Neutrophil (primary cell): ENCODE results near the gene FAM180A.

Experiments
- H3K27ac ChIP-seq: fragments of 200-600 bp; sonication (generic); 2 replicates; pipeline ENCODE4 v1.5.1; 2016; ENCODE audit warnings: mild to moderate bottlenecking, moderate library complexity
- H3K27me3 ChIP-seq: fragments of 200-600 bp; sonication (generic); 2 replicates; pipeline ENCODE4 v1.6.0; 2016; ENCODE audit warnings: mild to moderate bottlenecking
- H3K36me3 ChIP-seq: fragments of 200-600 bp; sonication (generic); 2 replicates; pipeline ENCODE4 v1.5.1; 2017
- H3K4me1 ChIP-seq, 2 experiments: fragments of 200-600 bp in 1 of 2; sonication (generic) in 1 of 2; 1 replicate in 1 of 2; 2 replicates in 1 of 2; pipeline versions ENCODE4 v1.5.1 to v1.6.1; 2013 to 2016; ENCODE audit warnings: low read depth in 1 of 2, low read length in 1 of 2, mild to moderate bottlenecking in 1 of 2, moderate library complexity in 1 of 2; ENCODE audit not compliant: control insufficient read depth in 1 of 2, insufficient read depth in 1 of 2
- H3K4me3 ChIP-seq, 2 experiments: fragments of 200-600 bp in 1 of 2; sonication (generic) in 1 of 2; 1 replicate in 1 of 2; 2 replicates in 1 of 2; pipeline ENCODE4 v1.5.1; 2013 to 2016; ENCODE audit warnings: low read depth in 1 of 2, low read length in 1 of 2, mild to moderate bottlenecking in 1 of 2, moderate library complexity in 1 of 2
- H3K9me3 ChIP-seq: fragments of 200-600 bp; sonication (generic); 2 replicates; pipeline ENCODE4 v1.5.1; 2016
- CTCF ChIP-seq: fragments of 200-600 bp; sonication (generic); IDR thresholded peaks from 2 replicates; pipeline ENCODE4 v1.5.1; 2016; ENCODE audit warnings: antibody characterized with exemption

The FAM180A gene

GRCh38 chr7:135708041-135708440, 40.6 kb downstream of the FAM180A start:
- Histone ChIP-seq H3K4me1 (peaks cover 11 to 13% of the 10 kb centered on the region in 2 experiments), H3K4me3 (no peak overlapping the region), H3K27ac (no peak overlapping the region), H3K9me3 (no peaks in the 10 kb centered on the region), H3K27me3 (no peaks in the 10 kb centered on the region), H3K36me3 (no peaks in the 10 kb centered on the region)
- no peak for TF ChIP-seq CTCF

DNA sequence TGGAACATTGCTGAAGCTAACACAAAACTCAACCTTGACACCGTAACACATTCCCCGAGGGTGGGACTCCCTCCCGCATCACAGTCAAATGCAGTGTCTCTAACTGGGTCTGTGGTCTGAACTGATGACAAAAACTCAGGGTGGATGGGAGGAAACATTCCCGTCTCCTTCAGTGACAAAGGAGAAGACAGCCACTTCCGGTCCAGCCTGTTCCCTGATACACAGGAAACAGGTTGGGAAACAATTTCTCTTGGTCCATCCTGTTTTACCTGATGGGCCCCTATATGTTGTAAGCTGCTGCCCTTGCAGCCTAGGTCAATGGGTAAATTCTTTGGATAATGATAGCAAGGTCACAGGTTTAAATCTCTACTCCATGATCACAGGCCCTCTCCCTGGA, 41.0 kb downstream of the FAM180A start:
- no peak overlapping the region for H3K27ac ChIP-seq
- no peaks in the 10 kb centered on the region for H3K27me3 ChIP-seq
- TF ChIP-seq CTCF: no peak
- no peaks in the 10 kb centered on the region for H3K36me3 ChIP-seq
- peaks cover 11 to 13% of the 10 kb centered on the region in 2 experiments for H3K4me1 ChIP-seq
- no peak overlapping the region for H3K4me3 ChIP-seq
- H3K9me3 ChIP-seq: no peaks in the 10 kb centered on the region

GRCh38 chr7:135706858-135707569, 41.6 kb downstream of the FAM180A start:
- H3K27me3 ChIP-seq: no peaks in the 10 kb centered on the region
- H3K9me3 ChIP-seq: no peaks in the 10 kb centered on the region
- no peak overlapping the region for H3K27ac ChIP-seq
- peaks cover 11 to 13% of the 10 kb centered on the region in 2 experiments for H3K4me1 ChIP-seq
- TF ChIP-seq CTCF: no peak
- H3K36me3 ChIP-seq: no peaks in the 10 kb centered on the region
- no peak overlapping the region for H3K4me3 ChIP-seq

DNA sequence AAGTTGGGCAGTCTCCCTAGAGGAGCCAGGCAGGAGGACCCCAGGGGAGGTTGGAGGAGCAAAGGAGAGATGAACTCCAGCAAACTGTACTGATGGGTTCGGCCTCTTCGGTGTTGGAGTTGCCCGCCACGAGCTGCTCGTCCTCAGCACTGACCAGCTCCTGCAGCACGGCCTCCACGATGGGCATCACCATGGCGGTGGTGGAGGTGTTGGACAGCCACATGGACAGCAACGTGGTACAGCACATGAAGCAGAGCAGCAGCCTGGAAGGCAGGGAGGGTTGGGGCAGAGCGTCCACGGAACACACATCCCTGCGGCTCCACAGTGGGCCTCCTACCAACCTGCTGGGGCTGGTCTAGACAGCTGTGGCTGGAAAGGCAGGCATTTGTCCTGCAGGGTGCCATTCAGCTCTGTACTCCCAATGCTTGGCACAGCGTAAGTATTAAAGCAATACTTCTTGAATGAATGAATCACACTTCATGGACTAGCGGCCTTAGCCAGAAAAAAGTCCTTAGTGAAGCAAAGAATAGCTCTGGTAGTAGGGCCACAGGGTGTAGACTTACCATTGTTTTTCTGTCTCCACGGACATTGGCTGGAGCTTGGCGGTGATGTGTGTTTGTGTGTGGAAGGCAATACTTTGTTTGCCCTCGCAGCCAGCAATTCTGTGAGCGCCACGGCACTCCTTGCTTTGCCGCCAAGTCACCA, 42.4 kb downstream of the FAM180A start:
- Histone ChIP-seq H3K27me3 (no peaks in the 10 kb centered on the region), H3K36me3 (no peaks in the 10 kb centered on the region), H3K27ac (no peak overlapping the region), H3K9me3 (no peaks in the 10 kb centered on the region), H3K4me1 (peaks cover 11 to 13% of the 10 kb centered on the region in 2 experiments), H3K4me3 (no peak overlapping the region)
- no peak for TF ChIP-seq CTCF

DNA sequence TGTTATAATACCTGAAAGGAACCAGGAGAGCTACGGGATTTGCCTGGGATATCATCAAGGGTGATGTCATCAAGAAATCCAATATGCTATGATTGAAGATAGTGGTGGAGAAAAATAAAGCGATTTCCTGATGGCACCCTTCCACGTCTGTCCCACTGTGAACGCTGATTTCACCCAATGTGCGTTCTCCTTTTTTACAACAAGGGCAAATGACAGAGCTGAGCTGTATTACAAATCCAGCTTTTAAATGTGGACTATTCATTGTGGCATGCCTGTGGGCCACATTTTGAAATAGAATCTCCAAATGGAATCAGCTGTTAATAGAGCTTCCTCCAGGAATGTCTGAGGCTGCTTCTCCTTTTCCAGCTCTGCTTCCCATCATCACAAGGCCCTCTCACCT, 43.9 kb downstream of the FAM180A start:
- Histone ChIP-seq H3K27ac (no peak overlapping the region), H3K36me3 (no peaks in the 10 kb centered on the region), H3K4me1 (peaks cover 11 to 13% of the 10 kb centered on the region in 2 experiments), H3K9me3 (no peaks in the 10 kb centered on the region), H3K27me3 (no peaks in the 10 kb centered on the region), H3K4me3 (no peak overlapping the region)
- TF ChIP-seq CTCF: no peak
